ENCODE data around the gene RNF111.
"Not testable (repeated sequence)": the region's sequence is repeated elsewhere in the genome, so short reads cannot be mapped to it uniquely, and the experiment has no call there.

The RNF111 gene

GRCh38 chr15:59133929-59134427 lies 146.5 kb downstream of the RNF111 start:
- DNase-seq (ENCODE audit: low read depth in 3 of 3) = no peak

GRCh38 chr15:59137566-59137965 lies 150.1 kb downstream of the RNF111 start:
- DNase-seq (ENCODE audit: low read depth in 3 of 3) = no peak

- DNase-seq (ENCODE audit: low read depth in 3 of 3) = peak; percentile 11 to 23 (median 18)
Measured at GRCh38 chr15:59138243-59138642, 150.8 kb downstream of the RNF111 start.

- DNase-seq (ENCODE audit: low read depth in 3 of 3) = no peak
Measured at GRCh38 chr15:59140422-59141226, 153.2 kb downstream of the RNF111 start.

GRCh38 chr15:59143281-59143680 lies 155.8 kb downstream of the RNF111 start:
- DNase-seq (ENCODE audit: low read depth in 3 of 3) = no peak

GRCh38 chr15:59144594-59144993 lies 157.1 kb downstream of the RNF111 start:
- DNase-seq (ENCODE audit: low read depth in 3 of 3) = not testable (repeated sequence)
